GM19025 (cell line): ENCODE results near the gene GAS6.
"Not testable (repeated sequence)": the region's sequence is repeated elsewhere in the genome, so short reads cannot be mapped to it uniquely, and the experiment has no call there.

Source experiments
- ATAC-seq: cut with Tn5 transposase; IDR thresholded peaks from one replicate; pipeline ENCODE4 v1.9.1; 2021; ENCODE audit warnings: mild to moderate bottlenecking, low read depth, moderate library complexity; ENCODE audit not compliant: unreplicated experiment

Gene GAS6

GRCh38 chr13:113842336-113843062 is 21.4 kb downstream of the GAS6 start:
- no peak for ATAC-seq

- ATAC-seq, result no peak
These were observed 22.6 kb downstream of the GAS6 start for GRCh38 chr13:113841353-113841650.

- ATAC-seq, result no peak
These were observed 23.1 kb downstream of the GAS6 start for GRCh38 chr13:113840541-113841352.

GRCh38 chr13:113839536-113840204 is 24.2 kb downstream of the GAS6 start:
- no peak for ATAC-seq

GRCh38 chr13:113838711-113839201 is 25.1 kb downstream of the GAS6 start:
- no peak for ATAC-seq

GRCh38 chr13:113837560-113838355 is 26.1 kb downstream of the GAS6 start:
- ATAC-seq, result no peak

- no peak for ATAC-seq
These were observed 26.9 kb downstream of the GAS6 start for GRCh38 chr13:113836768-113837559.

GRCh38 chr13:113835461-113836270 is 28.2 kb downstream of the GAS6 start:
- no peak for ATAC-seq

GRCh38 chr13:113834496-113835200 is 29.2 kb downstream of the GAS6 start:
- ATAC-seq, result no peak

- not testable (repeated sequence) for ATAC-seq
These were observed 29.9 kb downstream of the GAS6 start for GRCh38 chr13:113834006-113834405.

- no peak for ATAC-seq
These were observed 30.6 kb downstream of the GAS6 start for GRCh38 chr13:113833111-113833830.

GRCh38 chr13:113832631-113833030 is 31.2 kb downstream of the GAS6 start:
- no peak for ATAC-seq

- ATAC-seq, result no peak
These were observed 31.7 kb downstream of the GAS6 start for GRCh38 chr13:113832205-113832604.

GRCh38 chr13:113831061-113831460 is 32.8 kb downstream of the GAS6 start:
- no peak for ATAC-seq

- ATAC-seq, result not testable (repeated sequence)
These were observed 33.4 kb downstream of the GAS6 start for GRCh38 chr13:113830426-113830950.

GRCh38 chr13:113828282-113828825 is 35.5 kb downstream of the GAS6 start:
- ATAC-seq, result no peak

GRCh38 chr13:113827021-113827420 is 36.9 kb downstream of the GAS6 start:
- ATAC-seq, result no peak
